Measurements from ENCODE around the gene CHL1.

The CHL1 gene

DNA sequence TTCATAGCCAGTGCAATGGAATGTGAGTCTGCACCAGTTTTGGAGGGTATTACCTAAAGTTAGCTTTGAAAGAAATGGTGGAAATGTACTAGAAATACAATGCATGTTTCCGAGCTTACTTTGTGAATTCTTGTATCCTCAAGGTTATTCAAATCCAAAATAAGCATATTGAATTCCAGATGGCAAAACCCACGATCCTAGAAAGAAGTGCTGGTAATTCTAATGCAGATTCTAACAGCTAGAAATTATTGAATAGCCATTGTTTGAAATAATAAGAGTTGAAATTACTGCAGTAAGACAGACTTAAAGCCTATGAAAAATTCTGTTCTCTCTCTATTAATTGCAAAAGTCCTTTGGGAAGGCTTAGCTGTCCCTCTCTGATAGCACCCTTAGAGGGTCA lies 258.4 kb downstream of the CHL1 start:
- H3K4me3 ChIP-seq (ENCODE audit: low read length), result no peak overlapping the region
- no peaks in the 10 kb centered on the region for H3K36me3 ChIP-seq (ENCODE audit: control insufficient read depth, insufficient read depth, low read length)
- WGBS (ENCODE audit: insufficient coverage, insufficient read length), result no CpG with 5 or more reads among the region's 2 CpGs
- H3K9me3 ChIP-seq (ENCODE audit: control insufficient read depth, insufficient read depth, low read length), result peaks cover 7% of the 10 kb centered on the region
- H3K4me1 ChIP-seq (ENCODE audit: control insufficient read depth, insufficient read depth, low read length), result no peaks in the 10 kb centered on the region
- DNase-seq (ENCODE audit: low read depth, low spot score), result no peak
- H3K27me3 ChIP-seq (ENCODE audit: control insufficient read depth, insufficient read depth, low read length), result no peaks in the 10 kb centered on the region
- H3K27ac ChIP-seq (ENCODE audit: low read length), result no peak overlapping the region

DNA sequence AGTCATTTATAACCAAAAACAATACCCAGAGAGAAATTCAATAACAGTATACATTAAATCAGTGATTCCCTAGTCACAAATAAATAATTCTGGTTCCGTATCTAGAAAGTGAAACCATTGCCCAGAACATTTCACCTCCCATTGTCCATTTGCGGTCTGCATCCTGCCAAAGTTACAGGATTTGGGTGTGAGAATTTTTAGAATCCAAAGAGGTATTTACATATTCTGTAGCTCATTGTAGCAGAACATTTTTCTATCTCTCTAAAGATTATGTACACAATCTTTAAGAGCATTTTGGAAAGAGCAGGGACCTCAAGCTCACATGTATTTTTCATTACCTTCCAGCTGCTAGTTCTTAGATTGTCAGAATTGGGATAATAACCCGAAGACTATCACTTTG lies 261.6 kb downstream of the CHL1 start:
- H3K9me3 ChIP-seq (ENCODE audit: control insufficient read depth, insufficient read depth, low read length), result peaks cover 6% of the 10 kb centered on the region
- H3K36me3 ChIP-seq (ENCODE audit: control insufficient read depth, insufficient read depth, low read length), result no peaks in the 10 kb centered on the region
- no peak for DNase-seq (ENCODE audit: low read depth, low spot score)
- no CpG with 5 or more reads among the region's 3 CpGs for WGBS (ENCODE audit: insufficient coverage, insufficient read length)
- H3K27me3 ChIP-seq (ENCODE audit: control insufficient read depth, insufficient read depth, low read length), result no peaks in the 10 kb centered on the region
- no peak overlapping the region for H3K4me3 ChIP-seq (ENCODE audit: low read length)
- no peaks in the 10 kb centered on the region for H3K4me1 ChIP-seq (ENCODE audit: control insufficient read depth, insufficient read depth, low read length)
- no peak overlapping the region for H3K27ac ChIP-seq (ENCODE audit: low read length)

DNA sequence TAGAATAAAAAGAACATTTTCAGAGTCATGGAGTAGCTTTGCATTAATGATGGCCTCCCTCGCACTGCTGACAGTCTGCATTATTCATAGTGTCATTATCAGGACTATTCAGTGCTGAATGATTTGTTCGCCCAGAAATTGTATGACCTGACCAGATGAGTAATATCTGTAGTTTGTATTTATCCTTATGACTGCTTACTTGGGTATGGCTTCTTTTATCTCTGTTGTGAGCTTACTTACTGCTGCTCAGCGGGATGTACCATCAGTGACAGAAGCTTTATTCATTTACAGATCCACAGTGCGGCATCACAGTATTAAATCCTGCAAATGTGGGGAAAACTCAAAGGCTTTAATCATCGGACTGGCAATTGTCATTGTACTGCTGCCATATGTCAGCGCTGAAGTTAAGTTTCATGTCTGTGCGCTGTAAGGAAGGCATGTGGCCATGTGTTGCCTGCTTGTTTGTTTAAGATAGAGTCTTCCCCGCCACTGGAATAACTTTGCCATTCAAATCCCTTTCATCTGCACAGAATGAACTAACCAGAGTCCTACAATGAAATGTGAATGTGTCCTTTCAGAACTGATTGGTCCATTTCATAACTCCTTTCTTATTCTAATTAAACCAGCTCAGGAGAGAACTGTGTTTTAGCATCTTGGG lies 262.2 kb downstream of the CHL1 start:
- Histone ChIP-seq H3K27ac (ENCODE audit: low read length) (no peak overlapping the region), H3K27me3 (ENCODE audit: control insufficient read depth, insufficient read depth, low read length) (no peaks in the 10 kb centered on the region), H3K4me1 (ENCODE audit: control insufficient read depth, insufficient read depth, low read length) (no peaks in the 10 kb centered on the region), H3K36me3 (ENCODE audit: control insufficient read depth, insufficient read depth, low read length) (no peaks in the 10 kb centered on the region), H3K4me3 (ENCODE audit: low read length) (no peak overlapping the region), H3K9me3 (ENCODE audit: control insufficient read depth, insufficient read depth, low read length) (peaks cover 7% of the 10 kb centered on the region)
- no peak for DNase-seq (ENCODE audit: low read depth, low spot score)
- no CpG with 5 or more reads among the region's 8 CpGs for WGBS (ENCODE audit: insufficient coverage, insufficient read length)
